Measurements from ENCODE around the gene TMEM82. TPM values are rescaled to one million over a fixed set of nuclear protein-coding genes. Genes with fewer than 3 reads are reported as not detected.
"Not testable (repeated sequence)": the region's sequence is repeated elsewhere in the genome, so short reads cannot be mapped to it uniquely, and the experiment has no call there.

The TMEM82 gene
- under 1 TPM in 1 of 2 donors, not detected in 1; 0.49 TPM for total RNA-seq

DNA sequence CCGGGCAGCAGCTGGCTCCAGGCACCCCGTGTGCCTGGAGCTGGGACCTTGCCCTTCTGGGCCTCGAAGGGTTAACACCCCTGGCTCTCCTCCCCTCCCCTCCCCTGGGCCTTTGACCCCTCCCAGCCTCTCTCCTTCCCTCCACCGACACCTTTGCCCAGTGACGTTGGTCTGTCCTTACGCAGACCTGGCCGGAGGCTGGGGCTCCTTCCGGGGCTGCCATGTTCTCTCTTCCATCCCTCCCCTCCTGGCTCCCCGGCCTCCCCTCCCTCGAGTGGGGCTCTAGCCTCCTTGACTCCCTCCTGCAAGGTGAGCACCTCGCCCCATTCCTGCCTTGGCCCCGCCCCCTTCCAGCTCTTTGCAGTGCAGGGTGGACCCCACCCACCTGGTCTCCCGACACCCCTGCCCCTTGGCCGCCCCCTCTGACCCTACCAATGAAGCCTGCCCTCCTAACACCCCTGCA is at the start of gene TMEM82:
TSS of gene TMEM82 (plus strand) at position 161 of the 463 bp plus-strand sequence. CDS start at position 222, 61 bp downstream.
- Mint-ChIP-seq H3K36me3 (ENCODE audit: insufficient read depth in 2 of 2) (no peaks in the 10 kb centered on the region), H3K4me1 (ENCODE audit: low read depth) (peaks cover 7% of the 10 kb centered on the region), H3K9me3 (no peaks in the 10 kb centered on the region), H3K4me3 (no peak within 1 kb of the TSS), H3K27me3 (ENCODE audit: low read depth) (no peaks in the 10 kb centered on the region), H3K27ac (no peak within 1 kb of the TSS)
- no peak for DNase-seq
- ATAC-seq (replicated peaks in 1 of 2) = no peak

DNA sequence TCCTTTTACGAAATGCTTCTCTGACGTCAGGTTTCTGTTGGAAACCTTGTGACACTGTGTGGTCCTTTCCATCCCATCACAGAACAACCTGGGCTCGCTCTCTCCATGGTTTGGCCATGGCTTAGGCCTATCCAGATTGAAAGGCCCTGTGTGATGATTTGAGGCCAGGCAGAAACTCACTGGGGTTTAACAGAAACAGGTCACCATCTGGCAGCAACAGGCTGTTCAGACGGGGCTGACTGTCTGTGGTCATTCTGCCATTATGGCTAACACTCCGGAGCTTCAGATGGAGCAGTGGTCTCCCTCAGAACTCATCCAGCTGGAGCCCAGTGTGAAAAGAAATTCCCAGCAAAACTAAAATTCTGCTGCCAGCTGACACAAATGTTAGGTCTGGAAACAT is 48.9 kb upstream of the TMEM82 start:
- Mint-ChIP-seq H3K27me3 (ENCODE audit: low read depth) (no peaks in the 10 kb centered on the region), H3K36me3 (ENCODE audit: insufficient read depth in 2 of 2) (peaks cover 0 to 5% of the 10 kb centered on the region in 2 donors), H3K9me3 (no peaks in the 10 kb centered on the region), H3K4me3 (no peak overlapping the region), H3K27ac (no peak overlapping the region), H3K4me1 (ENCODE audit: low read depth) (peaks cover 26% of the 10 kb centered on the region)
- no peak for DNase-seq
- no peak for ATAC-seq (replicated peaks in 1 of 2)

DNA sequence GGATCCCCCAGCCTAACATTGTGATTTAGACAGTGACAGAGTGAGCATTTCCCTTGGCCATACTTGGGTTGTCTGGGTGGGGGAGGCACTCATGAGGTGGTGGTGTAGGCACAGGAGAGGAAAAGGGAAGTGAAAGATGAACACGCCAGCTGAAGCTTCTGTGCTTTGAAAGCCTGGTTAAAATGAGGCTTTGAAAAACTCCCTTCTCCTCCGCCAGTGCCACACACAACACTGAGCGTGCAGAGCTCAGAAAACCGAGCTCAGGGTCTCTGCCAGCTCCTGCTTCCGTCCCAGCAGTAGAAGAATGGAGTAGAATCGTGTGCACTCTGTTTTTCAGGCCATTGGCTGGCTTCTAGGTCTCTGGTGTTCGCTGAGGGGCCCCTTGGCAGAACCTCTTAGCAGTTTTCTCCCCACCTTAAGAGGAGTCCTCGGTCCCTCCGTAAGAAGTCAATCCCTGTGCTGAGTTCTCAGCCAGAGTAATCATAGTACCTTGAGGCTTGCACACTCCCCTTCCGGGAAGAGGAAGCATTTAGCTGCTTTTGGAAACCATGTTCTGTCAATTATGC is 45.3 kb upstream of the TMEM82 start:
- peak; percentile 37 to 44 for DNase-seq
- peak overlapping the region; percentile 97 for H3K27ac Mint-ChIP-seq
- H3K9me3 Mint-ChIP-seq = no peaks in the 10 kb centered on the region
- peaks cover 0 to 3% of the 10 kb centered on the region in 2 donors for H3K36me3 Mint-ChIP-seq (ENCODE audit: insufficient read depth in 2 of 2)
- H3K4me1 Mint-ChIP-seq (ENCODE audit: low read depth) = peaks cover 33% of the 10 kb centered on the region
- H3K4me3 Mint-ChIP-seq = peak overlapping the region; percentile 85 to 86
- H3K27me3 Mint-ChIP-seq (ENCODE audit: low read depth) = no peaks in the 10 kb centered on the region
- ATAC-seq (replicated peaks in 1 of 2) = peak; percentile 88 to 89

DNA sequence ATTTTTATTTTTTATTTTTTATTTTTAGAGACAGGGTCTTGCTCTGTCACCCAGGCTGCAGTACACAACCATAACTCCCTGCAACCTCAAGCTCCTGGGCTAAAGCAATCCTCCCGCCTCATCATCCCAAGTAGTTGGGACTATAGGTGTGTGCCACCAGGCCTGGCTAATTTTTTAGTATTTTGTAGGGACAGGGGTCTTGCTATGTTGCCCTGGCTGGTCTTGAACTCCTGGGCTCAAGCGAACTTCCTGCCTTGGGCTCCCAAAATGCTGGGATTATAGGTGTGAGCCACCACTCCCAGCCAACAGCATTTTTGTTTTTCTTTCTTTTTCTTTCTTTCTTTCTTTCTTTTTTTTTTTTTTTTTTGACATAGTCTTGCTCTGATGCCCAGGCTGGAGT is 44.1 kb upstream of the TMEM82 start:
- H3K4me3 Mint-ChIP-seq = no peak overlapping the region
- DNase-seq (no peak), ATAC-seq (replicated peaks in 1 of 2) (no peak)
- H3K36me3 Mint-ChIP-seq (ENCODE audit: insufficient read depth in 2 of 2) = peaks cover 0 to 3% of the 10 kb centered on the region in 2 donors
- peak overlapping the region; percentile 65 for H3K27ac Mint-ChIP-seq
- no peaks in the 10 kb centered on the region for H3K27me3 Mint-ChIP-seq (ENCODE audit: low read depth)
- peaks cover 33% of the 10 kb centered on the region for H3K4me1 Mint-ChIP-seq (ENCODE audit: low read depth)
- H3K9me3 Mint-ChIP-seq = no peaks in the 10 kb centered on the region

DNA sequence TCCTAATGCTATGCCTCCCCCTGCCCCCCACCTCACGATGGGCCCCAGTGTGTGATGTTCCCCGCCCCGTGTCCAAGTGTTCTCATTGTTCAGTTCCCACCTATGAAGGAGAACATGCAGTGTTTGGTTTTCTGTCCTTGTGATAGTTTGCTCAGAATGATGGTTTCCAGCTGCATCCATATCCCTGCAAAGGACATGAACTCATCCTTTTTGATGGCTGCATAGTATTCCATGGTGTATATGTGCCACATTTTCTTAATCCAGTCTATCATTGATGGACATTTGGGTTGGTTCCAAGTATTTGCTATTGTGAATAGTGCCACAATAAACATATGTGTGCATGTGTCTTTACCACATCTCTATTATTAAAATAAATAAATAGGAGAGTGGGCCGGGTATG is 43.0 kb upstream of the TMEM82 start:
- H3K4me3 Mint-ChIP-seq; H3K27me3 Mint-ChIP-seq (ENCODE audit: low read depth); H3K36me3 Mint-ChIP-seq (ENCODE audit: insufficient read depth in 2 of 2); H3K27ac Mint-ChIP-seq; H3K9me3 Mint-ChIP-seq; DNase-seq; ATAC-seq (replicated peaks in 1 of 2): not testable (repeated sequence)
- peaks cover 34% of the 10 kb centered on the region for H3K4me1 Mint-ChIP-seq (ENCODE audit: low read depth)

DNA sequence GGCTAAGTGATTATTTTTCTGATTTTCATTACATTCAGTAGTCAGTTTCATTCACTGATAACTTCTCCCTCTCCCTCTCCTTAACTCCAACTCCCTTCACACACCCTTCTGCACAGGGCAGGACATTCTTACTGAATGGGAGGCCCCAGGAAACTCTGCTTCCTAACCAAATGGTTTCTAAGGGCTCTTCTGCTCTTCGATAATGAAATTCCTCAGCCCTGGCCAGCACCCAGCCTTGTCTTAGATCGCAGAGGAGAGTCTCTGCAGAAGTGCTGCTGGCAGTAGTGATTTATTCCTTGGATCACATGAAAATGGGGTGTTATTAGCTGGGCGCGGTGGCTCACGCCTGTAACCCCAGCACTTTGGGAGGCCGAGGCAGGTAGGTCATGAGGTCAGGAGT is 41.8 kb upstream of the TMEM82 start:
- no peaks in the 10 kb centered on the region for H3K27me3 Mint-ChIP-seq (ENCODE audit: low read depth)

DNA sequence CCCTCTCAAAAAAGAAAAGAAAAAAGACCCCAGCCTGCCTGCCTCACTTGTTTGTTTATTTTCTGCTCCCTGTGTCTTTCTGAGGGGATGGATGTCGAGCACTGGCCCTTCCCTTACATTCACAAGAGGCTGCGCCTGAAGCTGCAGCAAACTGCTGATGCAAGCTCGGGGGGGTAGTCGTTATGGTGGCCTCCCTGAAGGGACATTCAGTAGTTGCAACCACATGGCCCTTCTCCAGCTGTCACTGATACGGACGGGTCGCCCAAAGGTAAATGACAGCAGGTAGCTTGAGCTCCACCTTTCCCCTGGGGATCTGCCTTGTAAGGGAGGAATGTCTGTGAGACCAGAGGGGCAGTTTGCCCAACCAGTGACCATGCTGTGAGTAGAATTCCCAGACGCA is 40.5 kb upstream of the TMEM82 start:
- H3K27me3 Mint-ChIP-seq (ENCODE audit: low read depth) = no peaks in the 10 kb centered on the region
- ATAC-seq (replicated peaks in 1 of 2) = no peak
- H3K4me3 Mint-ChIP-seq = no peak overlapping the region
- H3K4me1 Mint-ChIP-seq (ENCODE audit: low read depth) = peaks cover 28% of the 10 kb centered on the region
- peaks cover 0 to 1% of the 10 kb centered on the region in 2 donors for H3K36me3 Mint-ChIP-seq (ENCODE audit: insufficient read depth in 2 of 2)
- no peak for DNase-seq
- no peak overlapping the region for H3K27ac Mint-ChIP-seq
- H3K9me3 Mint-ChIP-seq = no peaks in the 10 kb centered on the region

More for the DNA sequence above, 41.8 kb upstream of the TMEM82 start:
- Mint-ChIP-seq H3K27ac (no peak overlapping the region), H3K9me3 (no peaks in the 10 kb centered on the region), H3K4me1 (ENCODE audit: low read depth) (peaks cover 34% of the 10 kb centered on the region), H3K36me3 (ENCODE audit: insufficient read depth in 2 of 2) (peaks cover 0 to 1% of the 10 kb centered on the region in 2 donors), H3K4me3 (no peak overlapping the region)
- DNase-seq (no peak), ATAC-seq (replicated peaks in 1 of 2) (no peak)

DNA sequence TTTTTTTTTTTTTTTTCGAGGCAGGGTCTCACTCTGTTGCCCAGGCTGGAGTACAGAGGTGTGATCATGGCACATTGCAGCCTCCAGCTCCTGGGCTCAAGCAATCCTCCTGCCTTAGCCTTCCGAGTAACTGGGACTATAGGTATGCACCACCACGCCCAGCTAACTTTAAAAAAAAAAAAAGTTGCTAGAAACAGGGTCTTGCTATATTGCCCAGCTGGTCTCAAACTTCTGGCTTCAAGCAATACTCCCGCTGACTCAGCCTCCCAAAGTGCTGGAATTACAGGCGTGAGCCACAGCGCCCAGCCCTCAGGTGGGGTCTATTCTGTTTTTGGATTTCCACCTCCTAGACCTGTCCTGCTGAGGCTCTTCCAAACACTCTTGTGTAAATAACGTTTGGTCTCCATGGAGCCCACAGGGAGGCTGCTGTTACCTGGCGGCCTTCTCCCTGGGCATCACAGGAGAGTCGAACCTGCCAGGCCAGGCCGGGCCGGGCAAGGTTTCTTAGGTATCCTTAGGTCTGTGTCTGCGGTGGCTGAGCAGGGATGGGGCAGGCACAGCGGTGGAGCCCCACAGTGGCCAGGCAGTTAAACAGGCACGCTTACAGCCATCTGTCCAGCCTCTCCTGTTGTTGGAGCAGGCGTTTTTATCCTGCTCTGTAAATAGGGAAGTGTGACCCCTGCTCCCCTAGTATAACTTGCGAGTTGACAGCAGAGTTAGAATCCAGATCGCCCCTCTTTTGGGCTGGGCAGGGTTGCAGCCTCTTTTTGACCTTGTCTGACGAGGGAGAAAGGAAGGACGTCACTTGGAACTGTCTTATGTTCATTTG is 39.4 kb upstream of the TMEM82 start:
- H3K36me3 Mint-ChIP-seq (ENCODE audit: insufficient read depth in 2 of 2) = peaks cover 0 to 1% of the 10 kb centered on the region in 2 donors
- no peaks in the 10 kb centered on the region for H3K9me3 Mint-ChIP-seq
- ATAC-seq (replicated peaks in 1 of 2) = no peak
- no peaks in the 10 kb centered on the region for H3K27me3 Mint-ChIP-seq (ENCODE audit: low read depth)
- no peak overlapping the region for H3K4me3 Mint-ChIP-seq
- no peak for DNase-seq
- peaks cover 17% of the 10 kb centered on the region for H3K4me1 Mint-ChIP-seq (ENCODE audit: low read depth)
- H3K27ac Mint-ChIP-seq = no peak overlapping the region

DNA sequence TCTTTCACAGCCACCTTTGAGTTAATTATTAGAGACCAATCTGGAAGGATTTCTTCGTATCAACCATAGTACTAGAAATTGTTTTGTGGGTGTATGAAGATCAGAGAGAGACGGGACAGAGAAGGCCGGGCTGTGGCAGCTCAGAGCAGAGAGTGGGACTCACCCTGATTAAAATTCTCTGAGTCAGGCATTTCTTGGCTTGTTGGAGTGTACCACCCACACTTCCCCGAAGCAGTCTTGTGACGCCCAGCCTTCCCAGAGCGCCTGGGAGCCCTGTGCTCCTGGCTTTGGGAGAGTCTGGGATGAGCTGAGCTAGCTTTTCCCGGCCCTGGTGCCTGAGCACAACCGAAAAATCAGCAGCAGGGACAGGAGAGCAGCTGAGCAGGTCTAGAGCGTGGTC is 38.7 kb upstream of the TMEM82 start:
- H3K27ac Mint-ChIP-seq = no peak overlapping the region

DNA sequence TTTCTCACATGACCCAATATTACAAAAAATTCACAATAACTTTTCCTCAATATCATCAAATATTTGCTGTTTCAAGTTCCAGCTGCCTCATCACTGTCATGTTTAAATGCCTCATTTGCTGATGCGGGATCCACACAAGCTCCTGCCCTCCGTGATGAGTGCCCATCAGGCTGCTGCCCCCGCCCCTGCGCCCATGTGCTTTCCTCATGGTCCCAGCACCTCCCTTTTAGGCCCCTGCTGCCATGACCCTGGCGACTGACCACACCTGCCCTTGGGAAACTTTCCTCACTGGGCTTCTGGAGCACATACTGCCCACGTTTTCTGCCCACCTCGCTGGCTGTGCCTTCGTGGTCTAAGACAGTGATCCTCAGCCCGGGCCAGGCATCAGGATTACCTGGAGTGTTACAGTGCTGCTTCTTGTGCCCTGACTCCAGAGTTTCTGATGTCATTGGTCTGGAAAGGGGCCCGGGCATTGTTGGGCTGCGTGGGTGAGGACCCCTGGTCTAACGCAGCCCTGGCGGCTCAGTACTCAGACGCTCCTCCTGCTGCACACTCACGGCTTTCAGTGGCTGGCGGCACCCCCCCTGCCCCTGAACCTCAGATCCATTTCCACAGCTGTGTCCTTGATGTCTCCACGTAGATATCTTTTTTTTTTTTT is 37.6 kb upstream of the TMEM82 start:
- Mint-ChIP-seq H3K4me1 (ENCODE audit: low read depth) (peaks cover 10% of the 10 kb centered on the region), H3K27me3 (ENCODE audit: low read depth) (no peaks in the 10 kb centered on the region), H3K27ac (peak overlapping the region; percentile 29), H3K9me3 (no peaks in the 10 kb centered on the region), H3K4me3 (no peak overlapping the region), H3K36me3 (ENCODE audit: insufficient read depth in 2 of 2) (peaks cover 0 to 1% of the 10 kb centered on the region in 2 donors)
- DNase-seq (no peak), ATAC-seq (replicated peaks in 1 of 2) (no peak)

More for the DNA sequence above, 38.7 kb upstream of the TMEM82 start:
- H3K27me3 Mint-ChIP-seq (ENCODE audit: low read depth) = no peaks in the 10 kb centered on the region
- peaks cover 0 to 1% of the 10 kb centered on the region in 2 donors for H3K36me3 Mint-ChIP-seq (ENCODE audit: insufficient read depth in 2 of 2)
- no peak for ATAC-seq (replicated peaks in 1 of 2)
- H3K4me3 Mint-ChIP-seq = no peak overlapping the region
- no peak for DNase-seq
- no peaks in the 10 kb centered on the region for H3K9me3 Mint-ChIP-seq
- peaks cover 11% of the 10 kb centered on the region for H3K4me1 Mint-ChIP-seq (ENCODE audit: low read depth)

DNA sequence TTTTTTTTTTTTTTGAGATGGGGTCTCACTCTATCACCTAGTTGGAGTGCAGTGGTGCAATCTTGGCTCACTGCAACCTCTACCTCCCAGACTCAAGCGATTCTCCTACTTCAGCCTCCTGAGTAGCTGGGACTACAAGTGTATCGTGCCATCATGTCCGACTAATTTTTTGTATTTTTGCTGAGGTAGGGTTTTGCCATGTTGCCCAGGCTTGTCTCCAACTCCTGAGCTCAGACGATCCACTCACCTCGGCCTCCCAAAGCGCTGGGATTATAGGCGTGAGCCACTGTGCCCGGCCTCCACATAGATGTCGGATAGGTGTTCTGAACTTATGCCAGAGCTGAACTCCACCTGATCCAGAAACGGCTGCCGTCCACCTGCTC is 37.1 kb upstream of the TMEM82 start:
- H3K4me1 Mint-ChIP-seq (ENCODE audit: low read depth) = peaks cover 10% of the 10 kb centered on the region
- no peak overlapping the region for H3K27ac Mint-ChIP-seq
- H3K9me3 Mint-ChIP-seq = no peaks in the 10 kb centered on the region
- peaks cover 0 to 1% of the 10 kb centered on the region in 2 donors for H3K36me3 Mint-ChIP-seq (ENCODE audit: insufficient read depth in 2 of 2)
- no peak for ATAC-seq (replicated peaks in 1 of 2)
- H3K4me3 Mint-ChIP-seq = no peak overlapping the region
- no peaks in the 10 kb centered on the region for H3K27me3 Mint-ChIP-seq (ENCODE audit: low read depth)
- DNase-seq = no peak

DNA sequence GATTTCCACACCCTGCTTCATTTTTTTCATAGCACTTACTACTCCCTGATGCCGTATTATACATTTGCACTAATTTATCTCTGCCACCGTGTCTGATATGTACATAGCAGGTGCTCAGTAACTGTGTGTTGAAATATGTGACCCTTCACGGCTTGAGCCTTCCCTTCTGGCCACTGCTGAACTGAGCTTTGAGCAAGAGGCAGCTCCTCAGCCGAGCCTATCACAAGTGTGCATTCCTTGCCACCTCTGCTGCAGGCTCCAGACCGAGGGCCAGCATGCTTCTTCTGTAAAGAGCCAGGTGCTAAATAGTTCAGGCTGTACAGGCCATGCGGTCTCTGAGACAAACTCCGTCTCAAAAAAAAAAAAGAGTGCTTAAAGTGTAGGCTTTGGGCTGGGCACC is 35.5 kb upstream of the TMEM82 start:
- DNase-seq = no peak
- ATAC-seq (replicated peaks in 1 of 2) = no peak
- no peaks in the 10 kb centered on the region for H3K27me3 Mint-ChIP-seq (ENCODE audit: low read depth)
- no peaks in the 10 kb centered on the region for H3K9me3 Mint-ChIP-seq
- peaks cover 0 to 1% of the 10 kb centered on the region in 2 donors for H3K36me3 Mint-ChIP-seq (ENCODE audit: insufficient read depth in 2 of 2)
- H3K4me1 Mint-ChIP-seq (ENCODE audit: low read depth) = peaks cover 6% of the 10 kb centered on the region
- H3K27ac Mint-ChIP-seq = no peak overlapping the region
- H3K4me3 Mint-ChIP-seq = no peak overlapping the region

DNA sequence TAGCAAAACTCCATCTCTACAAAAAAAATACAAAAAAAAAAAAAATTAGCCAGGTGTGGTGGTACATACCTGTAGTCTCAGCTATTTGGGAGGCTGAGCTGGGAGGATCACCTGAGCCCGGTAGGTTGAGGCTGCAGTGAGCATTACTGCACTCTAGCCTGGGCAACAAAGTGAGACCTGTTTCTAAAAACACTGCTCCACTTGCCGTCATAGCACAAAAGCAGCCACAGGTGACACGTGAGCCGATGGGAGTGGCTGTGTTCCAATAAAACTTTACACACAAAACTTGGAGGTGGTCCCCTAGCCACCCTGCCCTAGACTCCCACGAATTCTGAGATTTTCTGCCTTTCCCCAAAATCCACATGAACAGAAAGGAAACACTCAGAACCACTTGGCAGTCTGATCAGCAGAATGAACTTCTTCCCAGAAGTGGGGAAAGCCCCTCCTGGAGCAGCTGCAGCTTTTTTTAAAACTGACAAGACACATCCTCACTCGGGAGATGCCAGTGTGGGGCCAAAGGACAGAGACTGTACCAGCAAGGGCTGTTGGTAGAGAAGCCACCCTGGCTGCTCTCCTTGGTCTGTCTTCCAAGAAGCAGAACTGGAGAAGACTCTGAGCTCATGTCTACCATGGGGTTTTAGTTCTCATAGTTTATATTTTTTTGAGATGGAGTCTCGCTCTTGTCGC is 34.9 kb upstream of the TMEM82 start:
- no peaks in the 10 kb centered on the region for H3K27me3 Mint-ChIP-seq (ENCODE audit: low read depth)
- DNase-seq = no peak
- no peak overlapping the region for H3K27ac Mint-ChIP-seq
- ATAC-seq (replicated peaks in 1 of 2) = no peak
- peaks cover 0 to 1% of the 10 kb centered on the region in 2 donors for H3K36me3 Mint-ChIP-seq (ENCODE audit: insufficient read depth in 2 of 2)
- H3K9me3 Mint-ChIP-seq = no peaks in the 10 kb centered on the region
- H3K4me3 Mint-ChIP-seq = no peak overlapping the region
- H3K4me1 Mint-ChIP-seq (ENCODE audit: low read depth) = peaks cover 6% of the 10 kb centered on the region
